ENCODE results near the gene ZNF521. TPM values are rescaled to one million over a fixed set of nuclear protein-coding genes. Genes with fewer than 3 reads are reported as not detected.

ZNF521 gene
- total RNA-seq = 13.1 and 19.6 TPM in 2 replicates

DNA sequence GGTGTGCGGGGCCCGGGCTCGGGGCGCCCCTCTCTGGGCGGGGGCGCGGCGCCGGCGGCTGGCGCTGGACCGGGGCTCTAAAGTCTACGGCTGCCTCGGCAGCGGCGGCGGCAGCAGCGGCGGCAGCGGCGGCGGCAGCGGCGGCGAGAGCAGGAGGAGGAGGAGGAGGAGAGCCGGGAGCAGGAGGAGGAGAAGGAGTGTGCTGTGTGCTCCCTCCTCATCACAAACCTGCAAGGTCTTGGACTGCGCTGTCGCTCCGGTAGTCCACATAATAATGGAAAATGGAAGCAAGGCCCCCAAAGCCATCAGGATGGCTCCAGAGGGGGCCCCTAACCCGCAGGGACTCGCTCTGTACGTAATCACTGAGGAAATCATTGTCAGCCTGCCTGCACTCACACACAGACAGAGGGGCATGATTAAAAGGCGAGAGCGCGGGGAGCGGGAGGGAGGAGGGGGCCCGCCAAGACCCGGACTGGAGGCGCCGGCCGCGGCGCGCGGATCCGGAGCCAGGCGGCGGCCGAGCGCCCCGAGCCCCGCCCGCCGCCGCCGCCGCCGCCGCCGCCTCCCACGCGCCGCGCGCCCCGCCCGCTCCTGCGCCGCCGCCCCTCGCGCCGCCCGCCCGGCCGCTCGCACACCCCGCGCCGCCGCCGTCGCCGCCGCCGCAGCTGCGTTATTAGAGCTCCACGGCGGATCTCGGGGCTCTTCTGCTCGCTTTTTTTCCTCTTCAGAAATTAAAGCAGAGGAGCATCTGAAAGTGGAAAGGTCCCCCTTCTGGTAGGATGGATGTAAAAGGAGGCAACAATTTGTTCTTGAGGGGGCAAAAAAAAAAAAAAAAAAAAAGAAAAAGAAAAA, at the start of gene ZNF521:
ZNF521 (minus strand) TSS at position 390 of the 852 bp plus-strand sequence. CDS start 1,220 bp downstream, outside the sequence.

All from smooth muscle cell of the umbilical artery (primary cell).